Fibroblast of the aortic adventitia (primary cell): Measurements from ENCODE around the gene THSD7A. TPM values are rescaled to one million over a fixed set of nuclear protein-coding genes. Genes with fewer than 3 reads are reported as not detected.

Source experiments
- DNase-seq: peaks from one replicate; pipeline ENCODE4 v3.0.0-alpha.2; 2010; ENCODE audit warnings: low read depth
- H3K4me3 ChIP-seq: 2 replicates; pipeline ENCODE4 v1.5.1; 2011; ENCODE audit warnings: low read depth, mild to moderate bottlenecking, control low read depth, low read length, moderate library complexity
- total RNA-seq: library from RNA; depleted of rRNA; stranded (reverse); fragments of >200 nt; gene quantifications from 2 replicates; pipeline ENCODE4 v1.2.3, GENCODE V29; 2012; ENCODE audit warnings: low replicate concordance
- TF ChIP-seq, protein P1 (sequence below): IDR thresholded peaks from 2 replicates; pipeline ENCODE4 v1.5.1; 2011; ENCODE audit warnings: mild to moderate bottlenecking, low read length, control low read depth, inconsistent platforms; ENCODE audit not compliant: insufficient read depth

The THSD7A gene
- total RNA-seq, 1 donor, result 2.5 TPM

DNA sequence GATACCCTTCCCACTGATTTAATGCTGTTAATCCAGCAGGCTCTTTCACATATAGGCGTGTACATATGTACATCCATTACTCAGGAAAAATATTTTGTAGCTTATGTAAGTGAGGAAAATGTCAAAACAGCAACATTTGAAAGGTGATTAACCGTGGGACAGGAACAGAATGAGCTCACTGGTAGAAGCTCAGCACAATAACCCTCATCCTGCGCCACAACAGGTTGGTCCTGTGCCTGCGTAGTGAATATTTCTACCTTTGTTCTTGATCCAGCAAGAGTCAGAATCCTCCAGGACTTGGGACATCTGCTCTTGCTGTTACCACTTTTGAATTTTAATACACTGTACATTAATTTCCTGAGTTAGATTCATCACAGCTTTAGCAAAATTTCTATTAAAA is 359.4 kb downstream of the THSD7A start:
- no peak overlapping the region for H3K4me3 ChIP-seq
- DNase-seq, result no peak
- TF ChIP-seq, protein P1, sequence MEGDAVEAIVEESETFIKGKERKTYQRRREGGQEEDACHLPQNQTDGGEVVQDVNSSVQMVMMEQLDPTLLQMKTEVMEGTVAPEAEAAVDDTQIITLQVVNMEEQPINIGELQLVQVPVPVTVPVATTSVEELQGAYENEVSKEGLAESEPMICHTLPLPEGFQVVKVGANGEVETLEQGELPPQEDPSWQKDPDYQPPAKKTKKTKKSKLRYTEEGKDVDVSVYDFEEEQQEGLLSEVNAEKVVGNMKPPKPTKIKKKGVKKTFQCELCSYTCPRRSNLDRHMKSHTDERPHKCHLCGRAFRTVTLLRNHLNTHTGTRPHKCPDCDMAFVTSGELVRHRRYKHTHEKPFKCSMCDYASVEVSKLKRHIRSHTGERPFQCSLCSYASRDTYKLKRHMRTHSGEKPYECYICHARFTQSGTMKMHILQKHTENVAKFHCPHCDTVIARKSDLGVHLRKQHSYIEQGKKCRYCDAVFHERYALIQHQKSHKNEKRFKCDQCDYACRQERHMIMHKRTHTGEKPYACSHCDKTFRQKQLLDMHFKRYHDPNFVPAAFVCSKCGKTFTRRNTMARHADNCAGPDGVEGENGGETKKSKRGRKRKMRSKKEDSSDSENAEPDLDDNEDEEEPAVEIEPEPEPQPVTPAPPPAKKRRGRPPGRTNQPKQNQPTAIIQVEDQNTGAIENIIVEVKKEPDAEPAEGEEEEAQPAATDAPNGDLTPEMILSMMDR, result no peak

DNA sequence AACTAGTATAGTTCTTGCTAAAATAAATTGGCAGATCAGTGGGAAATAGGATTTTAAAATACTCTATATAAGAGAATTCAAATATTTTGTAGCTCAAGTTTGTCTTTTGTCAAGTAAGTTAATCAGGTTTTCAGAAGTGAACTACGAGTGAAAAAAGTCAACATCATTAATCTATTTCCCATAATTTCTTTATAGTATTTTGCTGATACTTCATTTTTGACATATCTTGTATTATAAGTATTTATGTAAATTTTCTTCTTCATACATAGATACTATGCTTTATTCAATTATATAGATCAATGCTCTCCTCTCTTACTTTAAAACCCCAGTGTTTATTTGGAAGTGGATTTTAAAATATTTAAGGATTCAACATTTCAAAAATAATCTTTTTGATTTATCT is 360.7 kb downstream of the THSD7A start:
- TF ChIP-seq, protein P1, result no peak
- H3K4me3 ChIP-seq, result no peak overlapping the region
- DNase-seq, result no peak

DNA sequence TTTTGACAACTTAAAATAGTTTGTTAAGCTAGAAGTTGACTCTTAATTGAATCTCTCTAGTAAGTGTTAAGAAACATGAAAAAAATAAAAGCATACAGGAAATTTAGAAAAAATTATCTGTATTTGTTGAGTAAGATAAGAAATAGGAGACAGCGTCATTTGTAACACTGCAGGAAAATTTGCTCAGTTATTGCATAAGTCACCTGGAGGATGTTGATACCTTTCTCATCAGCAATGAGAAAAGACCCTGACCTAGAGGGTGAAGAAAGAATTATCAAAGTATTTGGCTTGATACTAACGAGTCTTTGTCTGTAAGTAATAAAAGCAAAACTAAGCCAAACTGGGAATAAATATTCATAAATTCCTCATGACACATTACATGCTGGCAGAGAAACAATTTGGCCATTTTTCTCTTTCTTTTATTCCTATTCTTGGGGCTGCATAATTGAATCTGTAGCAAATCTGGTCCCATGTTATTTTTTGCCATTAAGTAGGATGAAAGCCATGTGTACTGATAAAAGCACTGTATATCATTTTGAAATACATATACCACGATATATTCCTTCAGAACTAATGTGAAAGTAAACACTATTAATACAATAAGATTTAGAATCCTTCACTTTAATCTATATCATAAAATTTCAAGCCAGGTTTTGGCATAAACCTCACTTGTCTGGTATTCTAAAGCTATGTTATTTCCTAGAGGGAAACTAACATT is 362.8 kb downstream of the THSD7A start:
- no peak overlapping the region for H3K4me3 ChIP-seq
- DNase-seq, result peak; percentile 16
- TF ChIP-seq, protein P1, result no peak

DNA sequence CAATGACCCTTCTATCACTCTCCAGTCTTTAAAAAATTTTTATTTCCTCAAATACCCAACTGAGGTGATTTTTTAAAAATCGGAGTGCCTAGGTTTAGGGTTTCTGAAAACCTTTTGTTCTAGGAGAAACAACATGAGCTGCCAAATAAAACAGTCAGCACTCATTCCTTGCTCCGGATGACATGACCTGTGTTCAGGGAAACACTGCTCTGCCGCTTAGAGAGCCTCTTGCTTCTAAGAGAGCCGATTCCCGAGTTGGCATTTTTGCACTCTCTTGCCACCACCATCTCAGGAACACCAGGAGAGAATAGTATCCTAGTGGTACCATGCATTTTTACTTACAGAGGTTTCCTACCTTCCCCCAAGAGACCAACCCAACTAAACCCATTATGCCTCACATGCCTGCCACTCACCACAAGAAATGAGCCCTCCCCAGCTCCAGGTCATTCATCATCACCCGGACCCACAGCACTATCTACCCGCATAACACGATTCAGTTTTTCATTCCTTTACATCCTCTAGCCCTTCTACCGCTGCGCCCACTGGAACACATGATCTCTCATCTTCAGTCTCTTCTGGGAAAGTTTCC is 365.4 kb downstream of the THSD7A start:
- H3K4me3 ChIP-seq, result no peak overlapping the region
- DNase-seq, result no peak
- TF ChIP-seq, protein P1, result no peak

DNA sequence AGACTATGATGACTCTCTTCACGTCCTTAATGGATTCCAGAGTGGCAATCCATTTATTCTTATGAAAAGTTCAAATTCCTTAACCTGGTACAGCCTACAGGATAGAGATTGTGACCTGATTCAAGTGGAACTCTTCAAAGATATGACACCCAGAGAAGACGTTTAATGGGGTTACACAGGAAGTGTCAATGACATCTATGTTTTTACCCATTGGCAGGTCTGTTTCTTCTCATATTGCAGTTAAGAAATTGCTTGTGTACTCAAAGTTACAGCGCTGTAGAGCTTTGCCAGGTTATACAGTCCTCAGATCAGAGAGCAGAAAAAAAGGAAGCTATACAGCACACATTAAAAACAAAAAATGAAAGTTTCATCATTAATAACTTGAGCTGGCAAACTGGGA is 367.4 kb downstream of the THSD7A start:
- H3K4me3 ChIP-seq, result no peak overlapping the region
- DNase-seq, result no peak
- TF ChIP-seq, protein P1, result no peak

DNA sequence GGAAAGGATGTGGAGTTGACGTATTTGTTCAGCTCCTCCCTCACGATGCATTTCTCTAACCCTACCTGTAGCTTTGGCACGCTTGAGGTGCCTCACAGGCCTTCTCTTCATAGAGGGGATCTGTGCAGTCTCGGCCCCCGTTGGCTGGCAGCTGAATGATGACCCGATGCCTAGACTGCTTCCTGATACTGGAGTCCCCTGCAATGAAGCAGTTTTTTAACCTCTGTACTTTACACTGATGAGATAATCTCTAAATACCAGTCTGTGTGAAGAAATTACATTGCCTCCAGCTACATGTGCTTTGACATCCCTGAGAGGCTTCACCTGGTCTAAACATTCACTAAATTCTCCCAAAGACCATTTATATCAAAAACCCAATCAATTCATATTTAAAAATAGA is 370.1 kb downstream of the THSD7A start:
- TF ChIP-seq, protein P1, result no peak
- H3K4me3 ChIP-seq, result no peak overlapping the region
- DNase-seq, result no peak
